Transverse colon (tissue), 4 donors: ENCODE measurements around the gene TOMM20L. TPM values are rescaled to one million over a fixed set of nuclear protein-coding genes. Genes with fewer than 3 reads are reported as not detected.
"Not testable (repeated sequence)": the region's sequence is repeated elsewhere in the genome, so short reads cannot be mapped to it uniquely, and the experiment has no call there.

ENCODE experiments used
- DNase-seq: peaks from one replicate; pipeline ENCODE4 v3.0.0-alpha.2; 2019
- H3K27ac ChIP-seq, 4 donors: fragments of 200-600 bp; sonication (generic); 2 replicates each; pipeline ENCODE4 v1.5.1; 2016 to 2018; ENCODE audit warnings: inconsistent platforms in 4 of 4
- H3K27me3 ChIP-seq: fragments of 200-600 bp; sonication (generic); 2 replicates; pipeline ENCODE4 v1.5.1; 2017; ENCODE audit warnings: inconsistent platforms
- H3K36me3 ChIP-seq, 4 donors: fragments of 200-600 bp; sonication (generic); 2 replicates each; pipeline ENCODE4 v1.5.1; 2017 to 2019; ENCODE audit warnings: inconsistent platforms in 4 of 4
- H3K4me1 ChIP-seq, 4 donors: fragments of 200-600 bp; sonication (generic); 2 replicates each; pipeline ENCODE4 v1.5.1; 2017 to 2020; ENCODE audit warnings: inconsistent platforms in 4 of 4
- H3K4me3 ChIP-seq, 4 donors: fragments of 200-600 bp; sonication (generic); 1 replicate in 1 of 4; 2 replicates in 3 of 4; pipeline versions ENCODE4 v1.5.1 to v1.6.1; 2017 to 2019; ENCODE audit warnings: inconsistent platforms in 4 of 4
- H3K9me3 ChIP-seq, 2 donors: fragments of 200-600 bp; sonication (generic); 2 replicates each; pipeline ENCODE4 v1.5.1; 2017 to 2019; ENCODE audit warnings: inconsistent platforms in 2 of 2
- EP300 ChIP-seq: sonication (generic); formaldehyde crosslinking; IDR thresholded peaks from one replicate; pipeline ENCODE4 v1.6.1; 2017; ENCODE audit warnings: antibody characterized with exemption, low read depth
- POLR2A ChIP-seq: fragments of 450-650 bp; IDR thresholded peaks from one replicate; pipeline ENCODE4 v1.6.1; 2016; ENCODE audit warnings: antibody characterized with exemption, mild to moderate bottlenecking, moderate library complexity
- POLR2AphosphoS5 ChIP-seq, 3 donors: sonication (generic); formaldehyde crosslinking; IDR thresholded peaks; one replicate each; pipeline ENCODE4 v1.6.1; 2016; ENCODE audit warnings: antibody characterized with exemption in 3 of 3
- WGBS, 2 donors: methylation state at CpG; one replicate each; pipeline ENCODE4 v1.1.5; 2018; ENCODE audit warnings: low coverage in 1 of 2; 5-methylcytosine and 5-hydroxymethylcytosine counted together
- in situ Hi-C, 4 donors: fragments of 200-750 bp; cut with MboI; loops; one replicate each; pipeline versions ENCODE4 v1.15.0 to v1.15.1; 2017; ENCODE audit warnings: low sequenced_read_pairs in 3 of 4, low pct_ligation_motif_present in 1 of 4, low pct_unique_long_range_greater_than_20kb in 1 of 4
- intact Hi-C: fragments of 100-400 bp; cut with DNase I; formaldehyde crosslinking; loops from one replicate; pipeline ENCODE4 v1.15.1; 2023; ENCODE audit warnings: low total_unique reads
- total RNA-seq, 4 donors: library from RNA; depleted of rRNA; stranded (reverse); fragments of >200 nt; gene quantifications; one replicate each; pipeline ENCODE4 v1.1.0, GENCODE V29; 2016
- TF ChIP-seq, protein P1 (sequence below), 5 experiments: fragments of 200-600 bp in 3 of 5; fragments of 450-650 bp in 2 of 5; sonication (generic) in 3 of 5; IDR thresholded peaks; 1 replicate in 2 of 5; 2 replicates in 3 of 5; pipeline ENCODE4 v1.5.1; 2016 to 2017; ENCODE audit warnings: antibody characterized with exemption in 5 of 5, inconsistent platforms in 3 of 5, mild to moderate bottlenecking in 2 of 5, moderate library complexity in 1 of 5

TOMM20L gene
- total RNA-seq, 4 donors from 2014 or later: not detected

DNA sequence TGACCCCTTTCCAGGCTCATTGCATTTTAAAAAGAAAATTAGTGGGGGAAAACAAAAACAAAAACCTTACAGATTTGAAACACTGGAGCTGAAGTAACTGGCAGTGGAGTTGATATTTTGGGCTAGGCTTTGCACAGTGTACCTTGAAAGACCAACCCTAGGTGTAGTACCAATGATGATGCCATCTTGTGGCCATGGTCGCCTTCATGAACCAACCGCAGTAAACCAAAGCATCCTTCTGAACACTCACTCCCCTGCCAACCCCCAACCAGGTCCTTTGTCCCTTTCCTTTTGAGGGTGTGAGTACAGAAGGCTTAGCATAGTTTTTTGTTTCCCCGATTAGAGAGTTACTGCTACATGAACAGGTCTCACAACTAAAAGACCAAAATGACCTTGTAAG, 5.9 kb downstream of the TOMM20L start:
- Histone ChIP-seq H3K4me1 (peaks cover 0 to 5% (median 0%) of the 10 kb centered on the region in 4 donors), H3K36me3 (no peaks in the 10 kb centered on the region), H3K27me3 (no peaks in the 10 kb centered on the region), H3K27ac (no peak overlapping the region), H3K4me3 (no peak overlapping the region), H3K9me3 (no peaks in the 10 kb centered on the region)
- TF ChIP-seq EP300 (no peak), POLR2AphosphoS5 (IDR thresholded peaks at IDR 0.05) (no peak), POLR2A (no peak)
- TF ChIP-seq, protein P1, sequence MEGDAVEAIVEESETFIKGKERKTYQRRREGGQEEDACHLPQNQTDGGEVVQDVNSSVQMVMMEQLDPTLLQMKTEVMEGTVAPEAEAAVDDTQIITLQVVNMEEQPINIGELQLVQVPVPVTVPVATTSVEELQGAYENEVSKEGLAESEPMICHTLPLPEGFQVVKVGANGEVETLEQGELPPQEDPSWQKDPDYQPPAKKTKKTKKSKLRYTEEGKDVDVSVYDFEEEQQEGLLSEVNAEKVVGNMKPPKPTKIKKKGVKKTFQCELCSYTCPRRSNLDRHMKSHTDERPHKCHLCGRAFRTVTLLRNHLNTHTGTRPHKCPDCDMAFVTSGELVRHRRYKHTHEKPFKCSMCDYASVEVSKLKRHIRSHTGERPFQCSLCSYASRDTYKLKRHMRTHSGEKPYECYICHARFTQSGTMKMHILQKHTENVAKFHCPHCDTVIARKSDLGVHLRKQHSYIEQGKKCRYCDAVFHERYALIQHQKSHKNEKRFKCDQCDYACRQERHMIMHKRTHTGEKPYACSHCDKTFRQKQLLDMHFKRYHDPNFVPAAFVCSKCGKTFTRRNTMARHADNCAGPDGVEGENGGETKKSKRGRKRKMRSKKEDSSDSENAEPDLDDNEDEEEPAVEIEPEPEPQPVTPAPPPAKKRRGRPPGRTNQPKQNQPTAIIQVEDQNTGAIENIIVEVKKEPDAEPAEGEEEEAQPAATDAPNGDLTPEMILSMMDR (IDR thresholded peaks at IDR 0.05): no peak
- 72 to 87% methylated on average over 3 of the region's 3 CpGs for WGBS, 2 donors
- intact Hi-C loops (no loop called here), in situ Hi-C loops (no loop called here)
- no peak for DNase-seq

DNA sequence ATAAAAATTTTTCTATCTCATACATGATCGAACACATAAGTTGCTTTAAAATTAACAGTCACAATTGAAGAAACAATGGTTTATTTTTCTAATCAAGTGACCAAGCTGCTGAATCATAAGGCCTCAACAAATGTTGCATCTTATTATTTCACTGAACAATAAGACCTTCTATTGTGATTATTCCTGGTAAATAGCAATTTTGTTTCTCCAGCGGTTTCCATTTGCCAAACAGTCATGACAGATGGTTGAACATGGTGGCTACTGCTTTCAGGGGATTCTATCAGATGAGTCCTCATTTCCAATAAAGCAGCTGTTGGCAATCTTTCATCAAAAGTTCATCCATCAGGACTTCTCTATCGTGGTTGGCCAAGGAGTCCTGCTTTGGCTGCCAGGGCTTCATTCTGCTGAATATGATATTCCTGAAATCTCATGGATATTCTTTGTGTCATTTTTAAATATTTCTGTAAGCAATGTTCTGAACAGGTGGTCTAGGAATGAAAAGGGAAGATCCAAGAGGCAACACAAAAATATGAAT, 13.0 kb downstream of the TOMM20L start:
- Histone ChIP-seq H3K27ac (no peak overlapping the region), H3K9me3 (no peaks in the 10 kb centered on the region), H3K4me1 (no peaks in the 10 kb centered on the region), H3K27me3 (no peaks in the 10 kb centered on the region), H3K36me3 (peaks cover 0 to 40% (median 18%) of the 10 kb centered on the region in 4 donors), H3K4me3 (no peak overlapping the region)
- DNase-seq: no peak
- intact Hi-C loops: no loop called here
- TF ChIP-seq EP300 (no peak), POLR2AphosphoS5 (IDR thresholded peaks at IDR 0.05) (no peak), POLR2A (no peak)
- TF ChIP-seq, protein P1 (IDR thresholded peaks at IDR 0.05): no peak
- WGBS, 2 donors: 91 to 93% methylated on average over 3 of the region's 3 CpGs
- in situ Hi-C loops: no loop called here

DNA sequence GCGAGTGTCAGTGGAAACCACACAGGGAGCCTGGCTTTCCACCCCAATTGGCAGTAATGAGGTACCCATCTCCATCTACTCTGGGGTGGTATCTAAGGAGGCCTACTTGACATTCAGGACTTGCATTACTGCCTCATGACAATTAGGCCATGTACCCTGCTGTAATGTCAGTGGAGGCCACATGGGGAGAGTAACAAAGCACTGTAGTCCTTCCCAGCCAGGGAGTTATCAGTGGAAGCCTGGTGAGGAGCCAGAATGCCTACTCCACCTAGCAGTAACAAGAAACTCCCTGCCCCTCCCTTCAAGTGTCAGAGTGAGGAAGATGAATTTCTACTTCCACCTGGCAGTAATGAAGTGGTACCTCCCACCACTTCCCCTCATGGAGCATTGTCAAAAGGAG, 19.1 kb downstream of the TOMM20L start:
- H3K27ac ChIP-seq: no peak overlapping the region
- no peaks in the 10 kb centered on the region for H3K27me3 ChIP-seq
- intact Hi-C loops: no loop called here
- TF ChIP-seq, protein P1 (IDR thresholded peaks at IDR 0.05): no peak
- no peak for TF ChIP-seq POLR2AphosphoS5 (IDR thresholded peaks at IDR 0.05)
- TF ChIP-seq EP300: no peak
- WGBS, 2 donors: 100% methylated on average over 1 of the region's 1 CpG
- H3K9me3 ChIP-seq: no peaks in the 10 kb centered on the region
- no peak overlapping the region for H3K4me3 ChIP-seq
- in situ Hi-C loops: no loop called here
- no peaks in the 10 kb centered on the region for H3K4me1 ChIP-seq
- DNase-seq: no peak
- peaks cover 0 to 35% (median 13%) of the 10 kb centered on the region in 4 donors for H3K36me3 ChIP-seq

DNA sequence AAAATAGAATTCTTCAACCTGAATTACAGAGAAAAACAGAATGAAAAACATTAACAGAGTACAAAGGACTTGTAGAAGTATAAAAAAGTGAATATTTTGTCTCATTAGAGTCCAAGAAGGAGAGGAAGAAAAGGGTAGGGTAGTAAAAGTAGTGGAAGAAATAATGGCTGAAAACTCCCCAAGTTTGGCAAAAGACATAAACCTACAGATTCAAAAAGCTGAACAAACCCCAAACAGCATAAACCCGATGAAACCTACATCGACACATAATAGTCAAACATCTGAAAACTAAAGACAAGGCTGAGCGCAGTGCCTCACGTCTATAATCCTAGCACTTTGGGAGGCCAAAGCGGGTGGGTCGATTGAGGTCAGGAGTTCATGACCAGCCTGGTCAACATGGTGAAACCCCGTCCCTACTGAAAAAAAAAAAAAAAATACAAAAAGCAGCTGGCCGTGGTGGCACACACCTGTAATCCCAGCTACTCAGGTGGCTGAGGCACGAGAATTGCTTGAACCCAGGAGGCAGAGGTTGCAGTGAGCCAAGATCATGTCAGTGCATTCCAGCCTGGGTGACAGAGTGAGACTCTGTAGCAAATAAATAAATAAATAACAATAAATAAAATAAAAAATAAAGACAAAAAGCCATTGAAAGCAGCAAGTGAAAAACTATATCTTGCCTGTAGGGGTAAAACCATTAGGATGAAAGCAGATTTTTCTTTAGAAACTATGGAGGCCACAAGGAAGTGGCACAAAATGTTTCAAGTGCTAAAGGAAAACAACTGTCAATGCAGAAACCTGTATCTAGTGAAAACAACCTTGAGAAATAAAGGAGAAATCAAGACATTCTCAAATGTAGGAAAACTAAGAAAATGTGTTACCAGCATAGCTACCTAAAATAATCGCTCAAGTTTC, 20.2 kb downstream of the TOMM20L start:
- Histone ChIP-seq H3K36me3 (peaks cover 0 to 25% (median 12%) of the 10 kb centered on the region in 4 donors), H3K27me3 (no peaks in the 10 kb centered on the region), H3K4me3 (no peak overlapping the region), H3K27ac (no peak overlapping the region), H3K4me1 (no peaks in the 10 kb centered on the region), H3K9me3 (no peaks in the 10 kb centered on the region)
- intact Hi-C loops (no loop called here), in situ Hi-C loops (no loop called here)
- DNase-seq: no peak
- TF ChIP-seq POLR2A: no peak
- TF ChIP-seq POLR2AphosphoS5 (IDR thresholded peaks at IDR 0.05): no peak
- TF ChIP-seq, protein P1 (IDR thresholded peaks at IDR 0.05): peak in 1 of 5 experiments; percentile 3
- no peak for TF ChIP-seq EP300
- 95 to 98% methylated on average over 10 of the region's 10 CpGs for WGBS, 2 donors

DNA sequence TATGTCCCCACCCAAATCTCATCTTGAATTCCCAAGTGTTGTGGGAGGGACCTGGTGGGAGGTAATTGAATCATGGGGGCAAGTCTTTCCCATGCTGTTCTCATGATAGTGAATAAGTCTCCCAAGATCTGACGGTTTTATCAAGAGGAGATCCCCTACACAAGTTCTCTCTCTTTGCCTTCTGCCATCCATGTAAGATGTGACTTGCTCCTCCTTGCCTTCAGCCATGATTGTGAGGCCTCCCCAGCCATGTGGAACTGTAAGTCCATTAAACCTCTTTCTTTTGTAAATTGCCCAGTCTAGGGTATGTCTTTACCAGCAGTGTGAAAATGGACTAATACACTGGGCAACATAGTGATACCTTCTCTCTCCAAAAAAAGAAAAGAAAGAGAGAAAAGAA, 21.2 kb downstream of the TOMM20L start:
- H3K4me1 ChIP-seq, H3K9me3 ChIP-seq, H3K4me3 ChIP-seq, in situ Hi-C loops, H3K27me3 ChIP-seq, intact Hi-C loops, DNase-seq, H3K27ac ChIP-seq: not testable (repeated sequence)
- peaks cover 0 to 14% (median 7%) of the 10 kb centered on the region in 4 donors for H3K36me3 ChIP-seq
- WGBS, 2 donors: 100% methylated on average over 1 of the region's 1 CpG; no CpG with 5 or more reads in 1 of the 2 donors
